ENCODE results near the gene SH3GL2.

The SH3GL2 gene

DNA sequence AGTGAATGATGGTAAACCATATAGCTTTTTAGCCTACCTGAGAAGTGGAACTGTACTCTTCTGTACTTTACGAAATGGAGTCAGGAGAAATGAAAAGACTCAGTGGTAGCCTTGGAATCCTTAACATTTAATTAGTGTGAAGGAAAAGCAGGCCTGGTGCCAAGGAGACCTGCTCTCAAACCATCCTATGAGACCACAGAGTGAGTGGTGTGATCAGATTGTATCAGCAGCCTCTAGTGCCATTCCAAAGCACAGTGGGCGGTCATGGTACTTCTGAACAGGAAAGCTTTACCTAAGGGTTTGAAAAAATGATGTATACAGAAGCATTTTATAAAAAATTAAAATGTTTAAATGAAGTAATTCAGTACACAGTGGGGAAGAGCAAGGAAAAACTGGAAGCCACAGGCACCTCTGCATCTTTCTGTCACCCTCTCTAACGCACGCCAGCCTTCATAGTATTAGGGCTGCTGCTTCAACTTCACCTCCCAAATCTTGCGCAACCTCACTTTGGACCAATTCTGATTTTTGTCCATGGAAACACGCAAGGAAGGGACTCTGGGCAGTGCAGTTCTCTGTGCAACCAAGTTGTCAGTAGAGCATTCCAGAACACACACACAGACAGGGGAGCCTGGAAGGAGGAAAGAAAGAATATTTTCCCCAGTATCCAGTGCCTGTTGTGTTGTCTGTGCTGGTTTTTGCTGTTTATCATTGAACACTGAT lies 203.7 kb downstream of the SH3GL2 start:
- H4K20me1 ChIP-seq (ENCODE audit: insufficient read depth, low read length), result no peaks in the 10 kb centered on the region
- no peaks in the 10 kb centered on the region for H3K79me2 ChIP-seq (ENCODE audit: insufficient read depth, low read length)
- peaks cover 5% of the 10 kb centered on the region for H3K27me3 ChIP-seq (ENCODE audit: insufficient read depth, low read length, poor library complexity)
- no peaks in the 10 kb centered on the region for H3K9me3 ChIP-seq (ENCODE audit: insufficient read depth, low read length, severe bottlenecking)
- TF ChIP-seq, protein P1, sequence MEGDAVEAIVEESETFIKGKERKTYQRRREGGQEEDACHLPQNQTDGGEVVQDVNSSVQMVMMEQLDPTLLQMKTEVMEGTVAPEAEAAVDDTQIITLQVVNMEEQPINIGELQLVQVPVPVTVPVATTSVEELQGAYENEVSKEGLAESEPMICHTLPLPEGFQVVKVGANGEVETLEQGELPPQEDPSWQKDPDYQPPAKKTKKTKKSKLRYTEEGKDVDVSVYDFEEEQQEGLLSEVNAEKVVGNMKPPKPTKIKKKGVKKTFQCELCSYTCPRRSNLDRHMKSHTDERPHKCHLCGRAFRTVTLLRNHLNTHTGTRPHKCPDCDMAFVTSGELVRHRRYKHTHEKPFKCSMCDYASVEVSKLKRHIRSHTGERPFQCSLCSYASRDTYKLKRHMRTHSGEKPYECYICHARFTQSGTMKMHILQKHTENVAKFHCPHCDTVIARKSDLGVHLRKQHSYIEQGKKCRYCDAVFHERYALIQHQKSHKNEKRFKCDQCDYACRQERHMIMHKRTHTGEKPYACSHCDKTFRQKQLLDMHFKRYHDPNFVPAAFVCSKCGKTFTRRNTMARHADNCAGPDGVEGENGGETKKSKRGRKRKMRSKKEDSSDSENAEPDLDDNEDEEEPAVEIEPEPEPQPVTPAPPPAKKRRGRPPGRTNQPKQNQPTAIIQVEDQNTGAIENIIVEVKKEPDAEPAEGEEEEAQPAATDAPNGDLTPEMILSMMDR (IDR thresholded peaks at IDR 0.05; ENCODE audit: borderline replicate concordance, extremely low read depth, low read length, poor library complexity, severe bottlenecking), result no peak
- TF ChIP-seq EZH2 (IDR thresholded peaks at IDR 0.05; ENCODE audit: borderline replicate concordance, low read depth, low read length, severe bottlenecking), result no peak
- no peak for DNase-seq
- H3K4me2 ChIP-seq (ENCODE audit: insufficient read depth, low read length), result no peak overlapping the region
- ATAC-seq (ENCODE audit: insufficient read depth, low read depth), result no peak
- H3K4me3 ChIP-seq (ENCODE audit: low read depth in 1 of 2, low read length in 2 of 2), result no peak overlapping the region
- no peak overlapping the region for H3K9ac ChIP-seq (ENCODE audit: low read depth, low read length)
- no peaks in the 10 kb centered on the region for H3K36me3 ChIP-seq (ENCODE audit: insufficient read depth, low read length)
- no peak overlapping the region for H2AFZ ChIP-seq (ENCODE audit: low read depth, low read length)
- no peak overlapping the region for H3K27ac ChIP-seq (ENCODE audit: low read length)
- H3K4me1 ChIP-seq (ENCODE audit: insufficient read depth, low read length), result no peaks in the 10 kb centered on the region

DNA sequence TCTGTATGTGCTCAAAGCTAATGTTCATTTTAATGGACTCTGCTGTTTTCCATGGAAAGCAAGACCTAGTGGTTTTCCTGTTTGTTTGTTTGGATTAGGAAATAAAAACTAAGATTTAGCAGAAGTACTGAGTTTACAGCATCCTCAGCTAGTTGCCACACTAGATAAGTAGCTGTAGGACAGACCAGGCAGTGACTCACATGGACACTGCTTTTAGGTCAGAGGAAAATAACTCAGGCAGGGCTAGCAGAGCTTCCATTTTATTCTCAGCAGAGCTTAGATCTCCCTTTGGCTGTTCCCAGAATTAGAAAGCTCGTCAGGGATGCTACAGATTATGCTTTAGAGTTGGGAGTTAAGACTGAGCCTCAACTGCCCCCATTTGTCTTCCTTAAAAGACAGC lies 204.4 kb downstream of the SH3GL2 start:
- H3K36me3 ChIP-seq (ENCODE audit: insufficient read depth, low read length), result no peaks in the 10 kb centered on the region
- peaks cover 5% of the 10 kb centered on the region for H3K27me3 ChIP-seq (ENCODE audit: insufficient read depth, low read length, poor library complexity)
- DNase-seq (no peak), ATAC-seq (ENCODE audit: insufficient read depth, low read depth) (no peak)
- no peak overlapping the region for H3K4me3 ChIP-seq (ENCODE audit: low read depth in 1 of 2, low read length in 2 of 2)
- H3K4me1 ChIP-seq (ENCODE audit: insufficient read depth, low read length), result no peaks in the 10 kb centered on the region
- TF ChIP-seq EZH2 (IDR thresholded peaks at IDR 0.05; ENCODE audit: borderline replicate concordance, low read depth, low read length, severe bottlenecking), result no peak
- TF ChIP-seq, protein P1 (IDR thresholded peaks at IDR 0.05; ENCODE audit: borderline replicate concordance, extremely low read depth, low read length, poor library complexity, severe bottlenecking), result no peak
- no peak overlapping the region for H3K9ac ChIP-seq (ENCODE audit: low read depth, low read length)
- H3K79me2 ChIP-seq (ENCODE audit: insufficient read depth, low read length), result no peaks in the 10 kb centered on the region
- H4K20me1 ChIP-seq (ENCODE audit: insufficient read depth, low read length), result no peaks in the 10 kb centered on the region
- no peak overlapping the region for H3K4me2 ChIP-seq (ENCODE audit: insufficient read depth, low read length)
- H2AFZ ChIP-seq (ENCODE audit: low read depth, low read length), result no peak overlapping the region
- H3K9me3 ChIP-seq (ENCODE audit: insufficient read depth, low read length, severe bottlenecking), result no peaks in the 10 kb centered on the region
- H3K27ac ChIP-seq (ENCODE audit: low read length), result no peak overlapping the region

DNA sequence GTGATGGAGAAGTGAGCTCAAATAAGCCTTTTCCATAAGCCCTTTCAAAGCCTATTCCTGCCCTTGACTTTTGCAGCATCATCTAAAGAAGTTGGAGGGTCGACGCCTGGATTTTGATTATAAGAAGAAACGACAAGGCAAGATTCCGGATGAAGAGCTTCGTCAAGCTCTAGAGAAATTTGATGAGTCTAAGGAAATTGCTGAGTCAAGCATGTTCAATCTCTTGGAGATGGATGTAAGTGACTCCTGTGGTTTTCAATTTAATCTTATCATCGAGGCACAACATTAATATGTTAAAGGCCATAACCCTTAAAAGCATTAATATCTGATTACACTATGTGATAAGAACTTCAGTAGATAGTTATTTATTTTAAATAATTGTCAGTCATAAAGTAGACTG lies 210.4 kb downstream of the SH3GL2 start:
- H3K9ac ChIP-seq (ENCODE audit: low read depth, low read length), result no peak overlapping the region
- no peak overlapping the region for H2AFZ ChIP-seq (ENCODE audit: low read depth, low read length)
- no peaks in the 10 kb centered on the region for H3K79me2 ChIP-seq (ENCODE audit: insufficient read depth, low read length)
- ATAC-seq (ENCODE audit: insufficient read depth, low read depth) (no peak), DNase-seq (no peak)
- H3K27ac ChIP-seq (ENCODE audit: low read length), result no peak overlapping the region
- peaks cover 5% of the 10 kb centered on the region for H3K27me3 ChIP-seq (ENCODE audit: insufficient read depth, low read length, poor library complexity)
- no peaks in the 10 kb centered on the region for H3K9me3 ChIP-seq (ENCODE audit: insufficient read depth, low read length, severe bottlenecking)
- H3K4me1 ChIP-seq (ENCODE audit: insufficient read depth, low read length), result no peaks in the 10 kb centered on the region
- no peaks in the 10 kb centered on the region for H4K20me1 ChIP-seq (ENCODE audit: insufficient read depth, low read length)
- no peaks in the 10 kb centered on the region for H3K36me3 ChIP-seq (ENCODE audit: insufficient read depth, low read length)
- TF ChIP-seq, protein P1 (IDR thresholded peaks at IDR 0.05; ENCODE audit: borderline replicate concordance, extremely low read depth, low read length, poor library complexity, severe bottlenecking), result no peak
- no peak for TF ChIP-seq EZH2 (IDR thresholded peaks at IDR 0.05; ENCODE audit: borderline replicate concordance, low read depth, low read length, severe bottlenecking)
- H3K4me3 ChIP-seq (ENCODE audit: low read depth in 1 of 2, low read length in 2 of 2), result no peak overlapping the region
- no peak overlapping the region for H3K4me2 ChIP-seq (ENCODE audit: insufficient read depth, low read length)

Measured in DND-41 (cell line).